ENCODE results near the gene EPN3.

Gene EPN3

DNA sequence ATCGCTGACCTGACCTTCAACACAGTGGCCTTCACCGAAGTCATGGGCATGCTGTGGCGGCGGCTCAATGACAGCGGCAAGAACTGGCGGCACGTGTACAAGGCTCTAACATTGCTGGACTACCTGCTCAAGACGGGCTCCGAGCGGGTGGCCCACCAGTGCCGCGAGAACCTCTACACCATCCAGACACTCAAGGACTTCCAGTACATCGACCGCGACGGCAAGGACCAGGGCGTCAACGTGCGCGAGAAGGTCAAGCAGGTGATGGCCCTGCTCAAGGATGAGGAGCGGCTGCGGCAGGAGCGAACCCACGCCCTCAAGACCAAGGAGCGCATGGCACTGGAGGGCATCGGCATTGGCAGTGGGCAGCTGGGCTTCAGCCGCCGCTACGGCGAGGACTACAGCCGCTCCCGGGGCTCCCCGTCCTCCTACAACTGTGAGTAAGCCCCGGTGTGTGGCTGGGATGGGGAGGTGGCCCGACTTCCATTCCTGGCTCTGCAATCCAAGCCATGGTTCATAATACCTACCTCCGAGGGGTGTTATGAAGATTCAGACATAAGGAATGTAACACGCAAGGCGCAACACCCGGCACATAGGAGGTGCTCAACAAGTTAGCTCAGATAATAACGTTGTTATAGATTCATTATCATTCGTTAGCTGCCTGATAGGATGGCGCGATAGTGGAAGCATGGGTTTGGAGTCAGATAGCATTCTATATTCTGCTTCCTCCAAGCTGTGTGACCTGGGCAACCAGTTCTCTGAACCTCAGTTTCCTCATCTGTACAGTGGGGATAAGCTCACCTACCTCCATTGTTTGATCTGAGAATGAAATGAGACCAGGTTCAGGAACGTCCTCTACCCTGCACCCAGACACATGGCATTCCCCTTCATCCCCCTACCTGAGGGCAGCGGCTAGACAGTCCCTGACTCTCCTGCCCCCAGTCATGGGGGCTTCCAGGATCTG is 4.4 kb downstream of the EPN3 start:
- no peak overlapping the region for H3K4me2 ChIP-seq (ENCODE audit: low read length)
- no peaks in the 10 kb centered on the region for H3K9me3 ChIP-seq (ENCODE audit: control insufficient read depth, low read length)
- H3K27ac ChIP-seq: no peak overlapping the region
- no peaks in the 10 kb centered on the region for H3K27me3 ChIP-seq (ENCODE audit: control insufficient read depth, insufficient read depth, low read length)
- H3K9ac ChIP-seq: no peak overlapping the region
- no peaks in the 10 kb centered on the region for H3K36me3 ChIP-seq (ENCODE audit: control insufficient read depth, insufficient read depth, low read length)
- H3K79me2 ChIP-seq: peaks cover 35% of the 10 kb centered on the region
- TF ChIP-seq, protein P1, sequence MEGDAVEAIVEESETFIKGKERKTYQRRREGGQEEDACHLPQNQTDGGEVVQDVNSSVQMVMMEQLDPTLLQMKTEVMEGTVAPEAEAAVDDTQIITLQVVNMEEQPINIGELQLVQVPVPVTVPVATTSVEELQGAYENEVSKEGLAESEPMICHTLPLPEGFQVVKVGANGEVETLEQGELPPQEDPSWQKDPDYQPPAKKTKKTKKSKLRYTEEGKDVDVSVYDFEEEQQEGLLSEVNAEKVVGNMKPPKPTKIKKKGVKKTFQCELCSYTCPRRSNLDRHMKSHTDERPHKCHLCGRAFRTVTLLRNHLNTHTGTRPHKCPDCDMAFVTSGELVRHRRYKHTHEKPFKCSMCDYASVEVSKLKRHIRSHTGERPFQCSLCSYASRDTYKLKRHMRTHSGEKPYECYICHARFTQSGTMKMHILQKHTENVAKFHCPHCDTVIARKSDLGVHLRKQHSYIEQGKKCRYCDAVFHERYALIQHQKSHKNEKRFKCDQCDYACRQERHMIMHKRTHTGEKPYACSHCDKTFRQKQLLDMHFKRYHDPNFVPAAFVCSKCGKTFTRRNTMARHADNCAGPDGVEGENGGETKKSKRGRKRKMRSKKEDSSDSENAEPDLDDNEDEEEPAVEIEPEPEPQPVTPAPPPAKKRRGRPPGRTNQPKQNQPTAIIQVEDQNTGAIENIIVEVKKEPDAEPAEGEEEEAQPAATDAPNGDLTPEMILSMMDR (IDR thresholded peaks at IDR 0.05): no peak
- no peak overlapping the region for H3K4me3 ChIP-seq (ENCODE audit: low read depth, low read length)
- H2AFZ ChIP-seq: no peak overlapping the region
- peaks cover 38% of the 10 kb centered on the region for H3K4me1 ChIP-seq

DNA sequence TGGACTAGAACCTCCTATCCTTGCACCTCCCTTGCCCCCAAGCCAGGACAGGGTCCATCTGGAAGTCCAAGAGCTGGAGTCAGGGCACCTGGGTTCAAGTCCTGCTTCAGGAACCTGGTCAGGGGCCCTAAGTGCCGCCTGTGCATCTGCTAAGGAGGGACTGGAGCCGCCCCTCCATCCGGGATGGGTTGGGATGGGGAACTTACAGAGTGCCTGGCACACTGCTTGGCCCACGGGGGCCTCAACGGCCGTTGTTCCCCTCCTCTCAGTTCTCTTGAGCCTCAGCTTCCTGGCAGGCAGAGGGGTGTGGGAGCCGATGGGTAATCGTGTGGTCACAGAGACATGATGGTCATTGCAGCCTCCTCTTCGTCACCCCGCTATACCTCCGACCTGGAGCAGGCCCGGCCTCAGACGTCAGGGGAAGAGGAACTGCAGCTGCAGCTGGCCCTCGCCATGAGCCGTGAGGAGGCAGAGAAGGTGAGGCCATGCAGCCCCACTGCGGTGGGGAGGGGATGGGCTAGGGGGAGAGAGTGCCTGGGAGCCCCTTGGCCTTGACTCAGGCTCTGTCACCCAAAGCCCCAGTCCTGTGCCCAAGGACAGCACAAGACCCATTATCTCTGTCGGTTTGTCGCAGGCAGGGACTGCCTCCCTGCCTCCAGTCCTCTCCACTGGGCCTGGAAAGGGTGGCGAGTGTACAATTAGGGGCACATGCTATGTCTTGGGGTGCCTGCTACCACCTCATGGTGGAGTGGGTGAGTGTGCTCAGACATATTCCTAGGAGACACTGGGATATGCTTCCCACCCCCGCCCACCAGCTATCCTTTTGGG is 5.4 kb downstream of the EPN3 start:
- Histone ChIP-seq H3K4me1 (peaks cover 39% of the 10 kb centered on the region), H2AFZ (no peak overlapping the region), H3K4me2 (ENCODE audit: low read length) (no peak overlapping the region), H3K9ac (no peak overlapping the region), H3K27ac (no peak overlapping the region), H3K79me2 (peaks cover 35% of the 10 kb centered on the region), H3K27me3 (ENCODE audit: control insufficient read depth, insufficient read depth, low read length) (no peaks in the 10 kb centered on the region), H3K36me3 (ENCODE audit: control insufficient read depth, insufficient read depth, low read length) (no peaks in the 10 kb centered on the region), H3K9me3 (ENCODE audit: control insufficient read depth, low read length) (no peaks in the 10 kb centered on the region), H3K4me3 (ENCODE audit: low read depth, low read length) (no peak overlapping the region)
- TF ChIP-seq, protein P1 (IDR thresholded peaks at IDR 0.05): no peak

DNA sequence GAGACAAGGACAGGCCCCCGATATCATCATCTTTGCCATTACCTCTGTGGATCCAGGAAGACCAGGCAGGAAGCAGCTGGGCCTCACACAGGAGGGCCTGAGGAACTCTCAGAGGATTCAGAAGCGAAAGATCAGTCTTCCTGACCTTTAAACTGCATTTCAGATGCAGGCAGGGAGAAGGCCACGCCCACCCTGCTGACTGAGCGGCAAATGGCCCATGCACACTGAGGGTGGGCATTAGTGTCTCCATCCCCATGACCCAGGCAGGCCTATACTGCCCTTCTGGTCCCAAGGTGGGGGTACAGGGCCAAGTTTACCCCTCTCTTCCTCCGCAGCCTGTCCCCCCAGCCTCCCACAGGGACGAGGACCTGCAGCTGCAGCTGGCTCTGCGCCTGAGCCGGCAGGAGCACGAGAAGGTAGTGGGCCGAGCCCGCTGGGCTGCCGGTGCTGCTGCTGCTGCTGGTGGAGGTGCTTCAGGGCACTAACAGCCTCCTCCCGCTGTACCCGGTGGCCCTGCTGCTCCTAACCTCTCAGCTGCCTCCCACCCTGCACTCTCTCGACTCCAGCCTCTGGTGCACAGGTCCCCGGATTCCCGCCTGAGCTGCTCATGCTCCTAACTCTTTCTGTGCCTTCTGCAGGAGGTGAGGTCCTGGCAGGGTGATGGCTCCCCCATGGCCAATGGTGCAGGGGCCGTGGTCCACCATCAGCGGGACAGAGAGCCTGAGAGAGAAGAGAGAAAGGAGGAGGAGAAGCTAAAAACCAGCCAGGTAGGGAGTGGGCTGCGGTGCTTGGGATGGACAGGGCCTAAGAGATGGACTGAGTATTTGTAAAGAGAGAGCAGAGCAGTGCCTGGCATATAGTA is 6.2 kb downstream of the EPN3 start:
- Histone ChIP-seq H3K27ac (no peak overlapping the region), H3K4me2 (ENCODE audit: low read length) (no peak overlapping the region), H2AFZ (no peak overlapping the region), H3K36me3 (ENCODE audit: control insufficient read depth, insufficient read depth, low read length) (no peaks in the 10 kb centered on the region), H3K79me2 (peaks cover 35% of the 10 kb centered on the region), H3K9me3 (ENCODE audit: control insufficient read depth, low read length) (no peaks in the 10 kb centered on the region), H3K4me3 (ENCODE audit: low read depth, low read length) (no peak overlapping the region), H3K9ac (no peak overlapping the region), H3K4me1 (peaks cover 46% of the 10 kb centered on the region), H3K27me3 (ENCODE audit: control insufficient read depth, insufficient read depth, low read length) (no peaks in the 10 kb centered on the region)
- TF ChIP-seq, protein P1 (IDR thresholded peaks at IDR 0.05): no peak

DNA sequence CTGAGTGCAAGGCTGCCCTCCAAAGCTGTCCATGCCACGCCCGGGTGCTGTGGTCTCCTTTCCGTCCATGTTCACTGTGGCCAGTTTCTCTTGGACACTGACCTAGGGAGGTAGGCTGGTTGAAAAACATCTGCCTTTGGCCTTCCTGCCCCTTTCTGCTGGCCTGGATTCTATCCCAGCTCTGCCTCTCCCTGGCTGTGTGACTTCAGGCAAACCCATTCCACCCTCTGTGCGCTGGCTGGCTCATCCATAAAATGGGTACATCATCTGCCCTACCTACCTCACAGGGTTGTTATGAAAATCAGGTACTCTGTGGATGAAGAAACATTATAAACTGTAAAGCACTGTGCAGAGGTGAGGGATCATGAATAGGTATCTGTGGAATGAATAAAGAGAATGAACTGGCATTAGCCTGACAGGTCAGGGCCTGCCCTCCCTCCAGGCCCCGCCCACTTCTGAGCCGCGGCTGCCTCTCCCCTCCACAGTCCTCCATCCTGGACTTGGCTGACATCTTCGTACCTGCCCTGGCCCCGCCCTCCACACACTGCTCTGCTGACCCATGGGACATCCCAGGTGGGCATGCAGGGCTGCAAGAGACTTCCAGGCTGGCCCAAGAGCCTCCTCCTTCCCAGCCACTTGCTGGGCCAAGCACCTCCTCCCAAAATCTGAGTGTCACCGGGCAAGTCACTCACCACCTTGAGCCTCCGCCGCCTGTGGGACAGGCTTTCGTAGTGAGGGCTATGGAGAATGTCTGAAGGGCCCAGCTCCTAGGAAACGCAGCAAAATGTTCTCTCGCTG is 7.4 kb downstream of the EPN3 start:
- H3K27ac ChIP-seq: no peak overlapping the region
- TF ChIP-seq, protein P1 (IDR thresholded peaks at IDR 0.05): no peak
- H3K4me2 ChIP-seq (ENCODE audit: low read length): no peak overlapping the region
- peaks cover 39% of the 10 kb centered on the region for H3K4me1 ChIP-seq
- H3K36me3 ChIP-seq (ENCODE audit: control insufficient read depth, insufficient read depth, low read length): no peaks in the 10 kb centered on the region
- no peaks in the 10 kb centered on the region for H3K27me3 ChIP-seq (ENCODE audit: control insufficient read depth, insufficient read depth, low read length)
- H3K4me3 ChIP-seq (ENCODE audit: low read depth, low read length): no peak overlapping the region
- H3K79me2 ChIP-seq: peaks cover 35% of the 10 kb centered on the region
- no peaks in the 10 kb centered on the region for H3K9me3 ChIP-seq (ENCODE audit: control insufficient read depth, low read length)
- no peak overlapping the region for H3K9ac ChIP-seq
- H2AFZ ChIP-seq: no peak overlapping the region

All from parathyroid adenoma (tissue), 2 donors.